Nephron (organoid): ENCODE data around the gene RNF26.

Experiments
- H3K27ac Mint-ChIP-seq, 3 experiments: 2 replicates each; pipeline ENCODE4 v1.8.0; 2020; ENCODE audit warnings: mixed read lengths in 3 of 3, mild to moderate bottlenecking in 2 of 3, moderate library complexity in 1 of 3
- H3K27me3 Mint-ChIP-seq: 2 replicates; pipeline ENCODE4 v1.8.0; 2021; ENCODE audit warnings: low read depth, mild to moderate bottlenecking, moderate library complexity, mixed read lengths
- H3K36me3 Mint-ChIP-seq: 2 replicates; pipeline ENCODE4 v1.8.0; 2020; ENCODE audit warnings: low read depth, mixed read lengths
- H3K4me1 Mint-ChIP-seq: 2 replicates; pipeline ENCODE4 v1.8.0; 2020; ENCODE audit warnings: mixed read lengths
- H3K4me3 Mint-ChIP-seq, 3 experiments: 2 replicates each; pipeline ENCODE4 v1.8.0; 2020; ENCODE audit warnings: mild to moderate bottlenecking in 3 of 3, mixed read lengths in 3 of 3, moderate library complexity in 2 of 3
- H3K9me3 Mint-ChIP-seq: 2 replicates; pipeline ENCODE4 v1.8.0; 2020; ENCODE audit warnings: mixed read lengths
- CTCF ChIP-seq, 3 experiments: fragments of 200-600 bp; sonication (generic); IDR thresholded peaks; one replicate each; pipeline ENCODE4 v1.5.0; 2021; ENCODE audit warnings: antibody characterized with exemption in 3 of 3; ENCODE audit not compliant: unreplicated experiment in 3 of 3

Gene RNF26

GRCh38 chr11:119362741-119363080 lies 28.4 kb downstream of the RNF26 start:
- H3K27ac Mint-ChIP-seq, result peak overlapping the region; percentile 74 to 90 (median 83)
- no peaks in the 10 kb centered on the region for H3K9me3 Mint-ChIP-seq
- peak overlapping the region; percentile 77 to 87 (median 82) for H3K4me3 Mint-ChIP-seq
- peaks cover 70% of the 10 kb centered on the region for H3K4me1 Mint-ChIP-seq
- peaks cover 22% of the 10 kb centered on the region for H3K36me3 Mint-ChIP-seq
- no peak for TF ChIP-seq CTCF (IDR thresholded peaks at IDR 0.05; ENCODE audit: unreplicated experiment in 3 of 3)
- H3K27me3 Mint-ChIP-seq, result peaks cover 38% of the 10 kb centered on the region

GRCh38 chr11:119363081-119363850 lies 28.9 kb downstream of the RNF26 start:
- H3K9me3 Mint-ChIP-seq, result no peaks in the 10 kb centered on the region
- no peak for TF ChIP-seq CTCF (IDR thresholded peaks at IDR 0.05; ENCODE audit: unreplicated experiment in 3 of 3)
- peaks cover 36% of the 10 kb centered on the region for H3K27me3 Mint-ChIP-seq
- peak overlapping the region in 1 of 3 experiments; percentile 90 for H3K27ac Mint-ChIP-seq
- peaks cover 74% of the 10 kb centered on the region for H3K4me1 Mint-ChIP-seq
- peaks cover 19% of the 10 kb centered on the region for H3K36me3 Mint-ChIP-seq
- peak overlapping the region; percentile 77 to 87 (median 82) for H3K4me3 Mint-ChIP-seq

- H3K4me3 Mint-ChIP-seq, result peak overlapping the region; percentile 86 to 91 (median 90)
- no peak for TF ChIP-seq CTCF (IDR thresholded peaks at IDR 0.05; ENCODE audit: unreplicated experiment in 3 of 3)
- no peaks in the 10 kb centered on the region for H3K9me3 Mint-ChIP-seq
- peaks cover 12% of the 10 kb centered on the region for H3K36me3 Mint-ChIP-seq
- peak overlapping the region; percentile 30 to 84 (median 73) for H3K27ac Mint-ChIP-seq
- peaks cover 32% of the 10 kb centered on the region for H3K27me3 Mint-ChIP-seq
- peaks cover 81% of the 10 kb centered on the region for H3K4me1 Mint-ChIP-seq
Observed at GRCh38 chr11:119363851-119364590, 29.7 kb downstream of the RNF26 start.

GRCh38 chr11:119365071-119365591 lies 30.8 kb downstream of the RNF26 start:
- peaks cover 81% of the 10 kb centered on the region for H3K4me1 Mint-ChIP-seq
- peak overlapping the region; percentile 86 to 91 (median 90) for H3K4me3 Mint-ChIP-seq
- H3K27ac Mint-ChIP-seq, result peak overlapping the region; percentile 30 to 84 (median 77)
- no peak for TF ChIP-seq CTCF (IDR thresholded peaks at IDR 0.05; ENCODE audit: unreplicated experiment in 3 of 3)
- H3K9me3 Mint-ChIP-seq, result no peaks in the 10 kb centered on the region
- H3K27me3 Mint-ChIP-seq, result peaks cover 28% of the 10 kb centered on the region
- H3K36me3 Mint-ChIP-seq, result peaks cover 6% of the 10 kb centered on the region

- H3K27ac Mint-ChIP-seq, result peak overlapping the region; percentile 11 to 92 (median 91)
- peaks cover 85% of the 10 kb centered on the region for H3K4me1 Mint-ChIP-seq
- no peaks in the 10 kb centered on the region for H3K9me3 Mint-ChIP-seq
- peaks cover 3% of the 10 kb centered on the region for H3K36me3 Mint-ChIP-seq
- H3K4me3 Mint-ChIP-seq, result peak overlapping the region; percentile 5 to 60 (median 30)
- peaks cover 37% of the 10 kb centered on the region for H3K27me3 Mint-ChIP-seq
- TF ChIP-seq CTCF (IDR thresholded peaks at IDR 0.05; ENCODE audit: unreplicated experiment in 3 of 3), result no peak
Observed at GRCh38 chr11:119366690-119367620, 32.6 kb downstream of the RNF26 start.
